Small intestine (tissue), 16 donors: Measurements from ENCODE around the gene HLA-G. TPM values are rescaled to one million over a fixed set of nuclear protein-coding genes. Genes with fewer than 3 reads are reported as not detected.
"Not testable (repeated sequence)": the region's sequence is repeated elsewhere in the genome, so short reads cannot be mapped to it uniquely, and the experiment has no call there.

ENCODE experiments used
- DNase-seq, 2 donors: peaks; one replicate each; pipeline versions ENCODE4 v3.0.0 to v3.0.0-alpha.2; 2013
- FAIRE-seq: peaks from 2 replicates; lab custom pipeline; 2012; peaks lifted over from hg19 to GRCh38; lab: Jason Lieb, UNC
- H3K27ac ChIP-seq, 3 donors: one replicate each; pipeline ENCODE4 v1.5.1; 2013; ENCODE audit warnings: low read length in 2 of 3, mild to moderate bottlenecking in 2 of 3, control low read depth in 1 of 3, inconsistent platforms in 1 of 3, low read depth in 1 of 3, moderate library complexity in 1 of 3
- H3K27me3 ChIP-seq, 3 donors: one replicate each; pipeline ENCODE4 v1.6.1; 2013; ENCODE audit warnings: low read length in 3 of 3, inconsistent platforms in 1 of 3; ENCODE audit not compliant: control insufficient read depth in 3 of 3, insufficient read depth in 3 of 3
- H3K36me3 ChIP-seq, 3 donors: one replicate each; pipeline ENCODE4 v1.6.1; 2013; ENCODE audit warnings: low read length in 3 of 3, inconsistent platforms in 1 of 3, low read depth in 1 of 3, mild to moderate bottlenecking in 1 of 3, moderate library complexity in 1 of 3; ENCODE audit not compliant: control insufficient read depth in 3 of 3, insufficient read depth in 2 of 3
- H3K4me1 ChIP-seq, 3 donors: one replicate each; pipeline ENCODE4 v1.6.1; 2013; ENCODE audit warnings: low read length in 2 of 3, inconsistent platforms in 1 of 3, low read depth in 1 of 3, mild to moderate bottlenecking in 1 of 3, moderate library complexity in 1 of 3; ENCODE audit not compliant: control insufficient read depth in 3 of 3, insufficient read depth in 2 of 3
- H3K4me3 ChIP-seq, 3 donors: one replicate each; pipeline ENCODE4 v1.5.1; 2013; ENCODE audit warnings: low read length in 3 of 3, control low read depth in 1 of 3, inconsistent platforms in 1 of 3, low read depth in 1 of 3, mild to moderate bottlenecking in 1 of 3, moderate library complexity in 1 of 3
- H3K9me3 ChIP-seq, 2 donors: one replicate each; pipeline ENCODE4 v1.6.1; 2013; ENCODE audit warnings: low read depth in 1 of 2, low read length in 1 of 2; ENCODE audit not compliant: control insufficient read depth in 2 of 2, insufficient read depth in 1 of 2
- WGBS, 3 donors: extraction: QIAGEN DNeasy Blood & Tissue Kit; methylation state at CpG; one replicate each; pipeline ENCODE4 v1.1.7; 2013; 5-methylcytosine and 5-hydroxymethylcytosine counted together
- long read RNA-seq, 10 donors: transcript quantifications; one replicate each; lab custom pipeline, GENCODE V29; 2026
- polyA plus RNA-seq, 4 donors: library from polyadenylated mRNA; stranded (reverse) in 3 of 4; unstranded in 1 of 4; fragments of 200-250 nt in 3 of 4; fragments of 120-200 nt in 1 of 4; gene quantifications; one replicate each; pipeline versions ENCODE4 v1.2.1 to v1.2.3, GENCODE V29; 2013
- donor health status: healthy with polysubstance abuse.
- donor health status: control.
- donor health status: control.
- donor health status: Bipolar disorder and iron deficiency.
- donor health status: healthy.

The HLA-G gene
- 1 to 10 TPM in 1 of 4 donors, under 1 TPM in 2, not detected in 1; 0.21 to 5.6 (median 0.85) TPM for polyA plus RNA-seq
- long read RNA-seq, donor 1 = 0 reads
- long read RNA-seq, donor 2 = 0 reads
- long read RNA-seq, donor 3 = 0 reads
- long read RNA-seq, donor 4 = 0 reads
- long read RNA-seq, donor 5 = 0 reads
- long read RNA-seq, donor 6 = 0 reads
- long read RNA-seq, donor 7 = 0 reads
- long read RNA-seq, donor 8 = 0 reads
- long read RNA-seq, donor 9 = 0 reads
- long read RNA-seq, donor 10 = 0 reads

DNA sequence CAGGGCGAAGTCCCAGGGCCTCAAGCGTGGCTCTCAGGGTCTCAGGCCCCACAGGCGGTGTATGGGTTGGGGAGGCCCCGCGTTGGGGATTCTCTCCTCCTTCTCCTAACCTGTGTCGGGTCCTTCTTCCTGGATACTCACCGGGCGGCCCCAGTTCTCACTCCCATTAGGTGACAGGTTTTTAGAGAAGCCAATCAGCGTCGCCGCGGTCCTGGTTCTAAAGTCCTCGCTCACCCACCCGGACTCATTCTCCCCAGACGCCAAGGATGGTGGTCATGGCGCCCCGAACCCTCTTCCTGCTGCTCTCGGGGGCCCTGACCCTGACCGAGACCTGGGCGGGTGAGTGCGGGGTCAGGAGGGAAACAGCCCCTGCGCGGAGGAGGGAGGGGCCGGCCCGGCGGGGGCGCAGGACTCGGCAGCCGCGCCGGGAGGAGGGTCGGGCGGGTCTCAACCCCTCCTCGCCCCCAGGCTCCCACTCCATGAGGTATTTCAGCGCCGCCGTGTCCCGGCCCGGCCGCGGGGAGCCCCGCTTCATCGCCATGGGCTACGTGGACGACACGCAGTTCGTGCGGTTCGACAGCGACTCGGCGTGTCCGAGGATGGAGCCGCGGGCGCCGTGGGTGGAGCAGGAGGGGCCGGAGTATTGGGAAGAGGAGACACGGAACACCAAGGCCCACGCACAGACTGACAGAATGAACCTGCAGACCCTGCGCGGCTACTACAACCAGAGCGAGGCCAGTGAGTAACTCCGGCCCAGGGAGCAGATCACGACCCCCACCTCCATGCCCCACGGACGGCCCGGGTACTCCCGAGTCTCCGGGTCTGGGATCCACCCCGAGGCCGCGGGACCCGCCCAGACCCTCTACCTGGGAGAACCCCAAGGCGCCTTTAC is at the start of gene HLA-G:
Gene HLA-G, plus strand, starts transcription at position 247 of the 892 bp plus-strand sequence. Its CDS starts 20 bp downstream, at position 267.
- no peak for DNase-seq
- Histone ChIP-seq H3K27ac (peak within 1 kb of the TSS in 2 of 3 donors; percentile 56 to 59), H3K36me3 (no peaks in the 10 kb centered on the region), H3K9me3 (no peaks in the 10 kb centered on the region), H3K4me3 (peak within 1 kb of the TSS in 1 of 3 donors; percentile 48), H3K27me3 (peaks cover 2 to 56% (median 16%) of the 10 kb centered on the region in 3 donors), H3K4me1 (no peaks in the 10 kb centered on the region)
- 3 to 6% (median 5%) methylated on average over 46 to 75 of the region's 75 CpGs for WGBS, 3 donors
- no peak for FAIRE-seq

DNA sequence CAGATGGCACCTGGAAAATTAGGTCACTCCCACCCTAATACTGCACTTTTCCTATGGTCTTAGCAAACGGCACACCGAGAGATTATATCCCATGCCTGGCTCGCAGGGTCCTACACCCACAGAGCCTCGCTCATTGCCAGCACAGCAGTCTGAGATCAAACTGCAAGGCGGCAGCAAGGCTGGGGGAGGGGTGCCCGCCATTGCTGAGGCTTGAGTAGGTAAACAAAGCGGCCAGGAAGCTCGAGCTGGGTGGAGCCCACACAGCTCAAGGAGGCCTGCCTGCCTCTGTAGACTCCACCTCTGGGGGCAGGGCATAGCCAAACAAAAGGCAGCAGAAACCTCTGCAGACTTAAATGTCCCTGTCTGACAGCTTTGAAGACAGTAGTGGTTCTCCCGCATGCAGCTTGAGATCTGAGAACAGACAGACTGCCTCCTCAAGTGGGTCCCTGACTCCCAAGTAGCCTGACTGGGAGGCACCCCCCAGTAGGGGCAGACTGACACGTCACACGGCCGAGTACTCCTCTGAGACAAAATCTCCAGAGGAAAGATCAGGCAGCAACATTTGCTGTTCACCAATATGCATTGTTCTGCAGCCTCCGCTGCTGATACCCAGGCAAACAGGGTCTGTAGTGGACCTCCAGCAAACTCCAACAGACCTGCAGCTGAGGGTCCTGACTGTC is 47.5 kb upstream of the HLA-G start:
- WGBS, 3 donors = 65 to 79% (median 74%) methylated on average over 12 to 13 of the region's 13 CpGs
- not testable (repeated sequence) for H3K4me3 ChIP-seq

DNA sequence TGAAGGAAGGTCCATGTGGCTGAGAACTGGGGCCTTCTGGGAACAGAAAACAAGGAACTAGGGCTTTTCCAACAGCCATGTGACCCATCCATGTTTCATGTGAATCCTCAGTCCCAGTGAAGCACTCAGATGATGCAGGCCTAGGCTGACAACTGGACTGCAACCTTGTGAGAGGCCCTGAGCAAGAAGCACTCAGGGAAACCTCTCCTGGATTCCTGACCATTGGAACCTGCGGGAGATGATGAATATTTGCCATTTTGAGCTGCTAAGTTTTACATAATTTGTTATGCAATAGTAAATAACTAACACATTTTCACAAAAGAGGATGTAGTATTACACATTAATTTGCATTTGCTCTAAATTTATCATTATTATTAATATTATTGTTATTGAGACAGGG is 38.4 kb upstream of the HLA-G start:
- Histone ChIP-seq H3K27ac (no peak overlapping the region), H3K4me3 (no peak overlapping the region), H3K27me3 (peaks cover 0 to 40% (median 9%) of the 10 kb centered on the region in 3 donors), H3K9me3 (peaks cover 0 to 2% of the 10 kb centered on the region in 2 donors), H3K4me1 (peaks cover 0 to 4% (median 4%) of the 10 kb centered on the region in 3 donors), H3K36me3 (no peaks in the 10 kb centered on the region)
- DNase-seq = no peak
- FAIRE-seq = no peak
- WGBS, 3 donors = 91 to 100% (median 96%) methylated on average over 1 of the region's 1 CpG

More for the DNA sequence above, 47.5 kb upstream of the HLA-G start:
- H3K9me3 ChIP-seq, H3K27me3 ChIP-seq, FAIRE-seq, H3K36me3 ChIP-seq, DNase-seq, H3K4me1 ChIP-seq, H3K27ac ChIP-seq: not testable (repeated sequence)

DNA sequence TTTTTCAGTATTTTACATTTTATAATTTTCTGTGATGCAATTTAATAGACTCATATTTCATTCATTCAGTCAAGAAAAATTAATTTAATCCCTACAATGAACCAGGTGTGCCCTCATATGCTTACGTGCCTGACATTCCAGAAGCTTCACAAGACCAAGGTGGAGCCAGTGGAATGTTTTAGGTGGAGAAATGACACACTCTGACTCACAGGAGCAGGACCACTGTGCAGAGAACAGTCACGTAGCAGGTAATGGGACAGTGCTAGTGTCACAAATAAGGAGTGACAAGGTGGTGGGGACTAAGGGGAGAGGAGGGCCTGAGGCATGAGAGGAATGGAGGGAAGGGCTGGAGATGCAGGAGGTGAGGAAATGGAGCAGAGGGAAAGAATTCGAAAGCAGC is 37.0 kb upstream of the HLA-G start:
- no peak for FAIRE-seq
- H3K4me3 ChIP-seq = no peak overlapping the region
- H3K27ac ChIP-seq = no peak overlapping the region
- H3K36me3 ChIP-seq = no peaks in the 10 kb centered on the region
- peaks cover 0 to 42% (median 9%) of the 10 kb centered on the region in 3 donors for H3K27me3 ChIP-seq
- H3K9me3 ChIP-seq = peaks cover 0 to 2% of the 10 kb centered on the region in 2 donors
- 73 to 83% (median 79%) methylated on average over 3 of the region's 3 CpGs for WGBS, 3 donors
- peaks cover 0 to 4% (median 4%) of the 10 kb centered on the region in 3 donors for H3K4me1 ChIP-seq
- peak in 1 of 2 donors; percentile 20 for DNase-seq

DNA sequence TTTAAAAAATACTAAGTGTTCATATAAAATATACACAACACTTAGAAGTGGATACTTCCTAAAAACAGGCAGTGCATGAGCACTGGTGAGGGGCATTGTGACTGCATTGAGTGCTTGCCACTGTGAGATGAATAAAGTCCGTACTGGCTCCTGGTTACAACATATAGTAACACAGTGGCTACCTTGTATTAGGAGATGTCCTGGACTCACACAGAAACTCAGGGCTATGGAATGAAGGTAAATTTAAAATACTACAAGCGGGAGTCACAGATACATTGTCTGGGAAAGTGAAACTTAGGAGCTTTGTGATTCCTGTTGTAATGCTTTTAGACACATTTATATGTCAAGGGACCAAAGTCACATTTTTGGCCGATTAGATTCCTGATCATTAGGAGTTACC is 36.5 kb upstream of the HLA-G start:
- 25 to 49% (median 48%) methylated on average over 3 of the region's 3 CpGs for WGBS, 3 donors
- Histone ChIP-seq H3K27me3 (peaks cover 0 to 42% (median 9%) of the 10 kb centered on the region in 3 donors), H3K27ac (no peak overlapping the region), H3K9me3 (peaks cover 0 to 2% of the 10 kb centered on the region in 2 donors), H3K4me3 (peak overlapping the region in 1 of 3 donors; percentile 4), H3K36me3 (no peaks in the 10 kb centered on the region), H3K4me1 (peaks cover 0 to 4% (median 4%) of the 10 kb centered on the region in 3 donors)
- no peak for FAIRE-seq
- peak in 1 of 2 donors; percentile 5 for DNase-seq

DNA sequence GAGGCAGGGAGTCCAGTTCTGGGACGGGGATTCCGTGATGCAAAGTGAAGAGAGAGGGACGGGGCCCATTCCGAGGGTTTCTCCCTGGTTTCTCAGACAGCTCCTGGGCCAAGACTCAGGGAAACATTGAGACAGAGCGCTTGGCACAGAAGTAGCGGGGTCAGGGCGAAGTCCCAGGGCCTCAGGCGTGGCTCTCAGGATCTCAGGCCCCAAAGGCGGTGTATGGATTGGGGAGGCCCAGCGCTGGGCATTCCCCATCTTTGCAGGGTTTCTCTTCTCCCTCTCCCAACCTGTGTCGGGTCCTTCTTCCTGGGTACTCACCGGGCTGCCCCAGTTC is 35.9 kb upstream of the HLA-G start:
- H3K27me3 ChIP-seq = peaks cover 0 to 42% (median 9%) of the 10 kb centered on the region in 3 donors
- peak; percentile 21 to 69 for DNase-seq
- H3K4me1 ChIP-seq = peaks cover 0 to 4% (median 4%) of the 10 kb centered on the region in 3 donors
- H3K36me3 ChIP-seq = no peaks in the 10 kb centered on the region
- peak overlapping the region in 1 of 3 donors; percentile 71 for H3K27ac ChIP-seq
- H3K9me3 ChIP-seq = peaks cover 0 to 2% of the 10 kb centered on the region in 2 donors
- 26 to 55% (median 44%) methylated on average over 11 to 12 of the region's 12 CpGs for WGBS, 3 donors
- peak overlapping the region in 2 of 3 donors; percentile 9 to 65 for H3K4me3 ChIP-seq
- FAIRE-seq = no peak

DNA sequence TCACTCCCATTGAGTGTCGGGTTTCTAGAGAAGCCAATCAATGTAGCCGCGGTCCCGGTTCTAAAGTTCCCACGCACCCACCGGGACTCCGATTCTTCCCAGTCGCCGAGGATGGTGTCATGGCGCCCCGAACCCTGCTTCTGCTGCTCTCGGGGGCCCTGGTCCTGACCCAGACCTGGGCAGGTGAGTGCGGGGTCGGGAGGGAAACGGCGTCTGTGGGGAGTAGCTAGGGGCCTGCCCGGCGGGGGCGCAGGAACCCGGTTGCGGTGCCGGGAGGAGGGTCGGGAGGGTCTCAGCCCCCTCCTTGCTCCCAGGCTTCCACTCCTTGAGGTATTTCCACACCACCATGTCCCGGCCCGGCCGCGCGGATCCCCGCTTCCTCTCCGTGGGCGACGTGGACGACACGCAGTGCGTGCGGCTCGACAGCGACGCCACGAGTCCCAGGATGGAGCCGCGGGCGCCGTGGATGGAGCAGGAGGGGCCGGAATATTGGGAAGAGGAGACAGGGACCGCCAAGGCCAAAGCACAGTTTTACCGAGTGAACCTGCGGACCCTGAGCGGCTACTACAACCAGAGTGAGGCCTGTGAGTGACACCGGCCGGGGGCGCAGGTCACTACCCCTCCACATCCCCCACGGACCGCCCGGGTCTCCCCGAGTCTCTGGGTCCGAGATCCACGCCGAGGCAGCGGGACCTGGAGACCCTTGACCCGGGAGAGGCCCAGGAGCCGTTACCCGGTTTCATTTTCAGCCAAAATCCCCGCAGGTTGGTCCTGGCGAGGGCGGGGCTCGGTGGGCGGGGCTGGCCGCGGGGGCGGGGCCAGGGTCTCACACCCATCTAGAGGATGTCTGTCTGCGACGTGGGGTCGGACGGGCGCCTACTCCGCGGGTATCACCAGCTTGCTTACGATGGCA is 35.2 kb upstream of the HLA-G start:
- Histone ChIP-seq H3K27ac (peak overlapping the region in 1 of 3 donors; percentile 71), H3K27me3 (peaks cover 0 to 46% (median 9%) of the 10 kb centered on the region in 3 donors), H3K4me3 (peak overlapping the region; percentile 9 to 65 (median 50)), H3K4me1 (peaks cover 0 to 4% (median 4%) of the 10 kb centered on the region in 3 donors), H3K9me3 (peaks cover 0 to 2% of the 10 kb centered on the region in 2 donors), H3K36me3 (no peaks in the 10 kb centered on the region)
- peak; percentile 40 to 56 for DNase-seq
- WGBS, 3 donors = 1 to 3% (median 2%) methylated on average over 70 to 79 of the region's 79 CpGs
- no peak for FAIRE-seq
